GM18511 (cell line): ENCODE measurements around the gene RTN3.
"Not testable (repeated sequence)": the region's sequence is repeated elsewhere in the genome, so short reads cannot be mapped to it uniquely, and the experiment has no call there.

Experiments used
- ATAC-seq: cut with Tn5 transposase; IDR thresholded peaks from one replicate; pipeline ENCODE4 v1.9.1; 2021; ENCODE audit warnings: mild to moderate bottlenecking, moderate library complexity; ENCODE audit not compliant: unreplicated experiment

RTN3 gene

GRCh38 chr11:63767565-63768236 lies 86.4 kb downstream of the RTN3 start:
- peak; percentile 43 for ATAC-seq

GRCh38 chr11:63768237-63769041 lies 87.1 kb downstream of the RTN3 start, which contains the start of gene ZFTA:
Gene ZFTA (minus strand): TSS chr11:63768775. CDS start chr11:63768622, 153 bp downstream.
- ATAC-seq: peak; percentile 67

DNA sequence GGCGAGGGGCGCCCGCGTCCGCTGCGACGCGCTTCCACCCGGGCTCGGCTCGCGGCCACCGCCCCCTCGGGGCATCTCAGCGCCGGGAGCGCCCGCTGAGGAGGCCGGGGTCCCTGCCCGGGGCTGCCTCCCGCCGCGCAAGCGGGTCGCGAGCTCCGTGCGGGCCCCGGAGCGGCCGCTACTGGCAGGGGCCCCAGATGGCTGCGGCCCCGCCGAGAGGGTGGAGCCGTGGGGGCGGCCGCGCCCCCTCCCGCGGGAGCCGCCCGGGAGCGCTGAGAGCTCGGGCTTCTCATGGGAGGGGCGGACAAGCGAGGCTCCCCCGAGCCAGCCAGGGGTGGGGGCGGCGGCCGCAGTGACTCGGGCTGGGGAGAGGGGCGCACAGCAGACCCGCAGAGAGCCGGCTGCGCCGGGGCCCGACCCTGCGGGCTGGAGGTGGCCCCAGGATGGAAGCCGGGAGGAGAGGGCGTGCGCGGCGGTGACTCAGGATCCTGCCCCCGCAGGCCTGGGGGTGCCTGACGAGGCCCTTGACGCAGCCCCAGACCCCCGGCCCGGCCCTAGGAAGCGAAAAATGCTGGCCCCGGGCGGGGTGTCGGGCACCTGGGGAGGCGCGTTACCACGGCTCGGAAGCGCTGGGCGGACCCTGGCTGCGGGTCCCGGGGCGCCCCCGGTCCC lies 87.9 kb downstream of the RTN3 start:
- ATAC-seq: peak; percentile 39

GRCh38 chr11:63769714-63770455 lies 88.6 kb downstream of the RTN3 start:
- no peak for ATAC-seq

DNA sequence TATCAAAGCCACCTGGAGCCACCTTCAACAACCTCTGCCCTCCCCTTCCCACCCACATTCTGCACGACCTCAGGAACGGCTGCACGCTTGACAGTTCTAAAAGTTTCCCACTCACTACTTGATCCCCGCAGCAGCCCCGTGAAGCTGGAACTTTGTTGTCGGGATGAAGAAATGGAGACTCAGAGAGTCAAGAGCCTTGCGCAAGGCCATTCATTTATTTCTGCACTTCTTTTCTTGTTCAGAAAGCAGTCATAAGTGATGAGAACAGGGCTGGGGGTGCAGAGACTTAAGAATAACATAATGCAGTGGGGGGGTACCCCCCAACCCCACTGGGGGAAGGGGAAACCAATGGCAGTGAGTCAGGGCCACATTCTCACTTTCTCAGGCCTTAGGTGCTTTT lies 89.5 kb downstream of the RTN3 start:
- no peak for ATAC-seq

DNA sequence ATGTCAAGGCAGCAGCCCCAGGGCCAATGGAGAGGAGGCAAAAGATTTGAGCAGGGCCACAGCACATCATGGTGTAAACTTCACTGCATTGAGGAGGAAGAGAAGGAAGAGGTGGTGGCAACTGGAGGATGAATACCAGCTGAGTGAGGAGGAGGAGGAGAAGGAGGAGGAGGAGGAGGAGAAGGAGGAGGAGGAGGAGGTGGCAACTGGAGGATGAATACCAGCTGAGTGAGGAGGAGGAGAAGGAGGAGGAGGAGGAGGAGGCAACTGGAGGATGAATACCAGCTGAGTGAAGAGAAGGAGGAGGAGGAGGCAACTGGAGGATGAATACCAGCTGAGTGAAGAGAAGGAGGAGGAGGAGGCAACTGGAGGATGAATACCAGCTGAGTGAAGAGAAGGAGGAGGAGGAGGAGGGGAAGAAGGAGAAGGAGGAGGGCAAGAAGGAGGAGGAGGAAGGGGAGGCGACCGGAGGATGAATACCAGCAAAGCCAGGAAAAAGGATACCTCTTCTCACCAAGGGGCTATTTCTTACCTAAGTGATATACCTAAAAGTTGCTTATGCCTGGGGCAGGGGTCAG lies 90.5 kb downstream of the RTN3 start:
- ATAC-seq: not testable (repeated sequence)

GRCh38 chr11:63775191-63775590 lies 93.9 kb downstream of the RTN3 start:
- ATAC-seq: no peak

- ATAC-seq: no peak
Observed at GRCh38 chr11:63779039-63779438, 97.7 kb downstream of the RTN3 start.

DNA sequence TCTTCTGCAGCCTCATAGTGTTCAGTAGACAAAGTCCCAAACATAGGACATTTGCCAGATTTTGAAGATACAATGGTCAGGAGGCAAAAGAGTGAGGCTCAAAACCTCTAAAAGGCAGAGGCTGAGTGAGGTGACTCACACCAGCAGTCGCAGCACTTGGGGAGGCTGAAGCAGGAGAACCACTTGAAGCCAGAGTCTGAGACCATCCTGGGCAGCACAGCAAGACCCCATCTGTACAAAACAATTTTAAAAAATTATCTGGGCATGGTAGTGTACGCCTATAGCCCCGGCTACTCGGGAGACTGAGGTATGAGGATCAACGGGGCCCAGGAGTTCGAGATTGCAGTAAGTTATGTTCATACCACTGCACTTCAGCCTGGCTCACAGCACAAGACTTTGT lies 101.4 kb downstream of the RTN3 start:
- no peak for ATAC-seq

DNA sequence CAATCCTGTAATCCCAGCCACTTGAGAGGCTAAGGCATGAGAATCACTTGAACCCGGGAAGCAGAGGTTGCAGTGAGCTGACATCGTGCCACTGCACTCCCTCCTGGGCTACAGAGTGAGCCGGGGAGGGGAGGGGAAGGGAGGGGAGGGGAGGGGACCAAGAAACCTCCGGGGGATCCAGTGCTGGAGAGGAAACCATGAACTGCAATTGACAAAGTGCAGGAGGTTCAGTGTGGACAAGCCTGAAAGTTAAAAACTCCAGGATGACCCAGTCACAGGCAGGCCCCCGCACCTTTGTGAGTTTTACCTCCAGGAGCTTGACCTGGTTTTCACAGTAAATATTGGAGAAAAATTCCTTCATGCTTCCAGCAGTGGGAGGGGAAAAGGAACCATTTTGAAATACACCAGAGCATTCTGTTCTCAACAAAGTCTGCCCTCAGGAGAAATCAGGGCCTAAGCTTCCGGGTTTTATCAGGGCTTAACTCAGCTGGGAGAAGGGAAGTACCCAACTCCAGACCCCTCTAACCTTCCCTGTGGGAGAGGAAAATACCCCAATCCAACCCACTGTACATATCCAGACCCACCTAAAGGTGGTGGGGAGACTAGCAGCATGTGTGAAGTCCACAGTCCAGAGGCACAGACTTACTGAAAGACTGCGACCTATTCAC lies 102.8 kb downstream of the RTN3 start:
- no peak for ATAC-seq

- ATAC-seq: no peak
Observed at GRCh38 chr11:63785823-63786222, 104.5 kb downstream of the RTN3 start.

DNA sequence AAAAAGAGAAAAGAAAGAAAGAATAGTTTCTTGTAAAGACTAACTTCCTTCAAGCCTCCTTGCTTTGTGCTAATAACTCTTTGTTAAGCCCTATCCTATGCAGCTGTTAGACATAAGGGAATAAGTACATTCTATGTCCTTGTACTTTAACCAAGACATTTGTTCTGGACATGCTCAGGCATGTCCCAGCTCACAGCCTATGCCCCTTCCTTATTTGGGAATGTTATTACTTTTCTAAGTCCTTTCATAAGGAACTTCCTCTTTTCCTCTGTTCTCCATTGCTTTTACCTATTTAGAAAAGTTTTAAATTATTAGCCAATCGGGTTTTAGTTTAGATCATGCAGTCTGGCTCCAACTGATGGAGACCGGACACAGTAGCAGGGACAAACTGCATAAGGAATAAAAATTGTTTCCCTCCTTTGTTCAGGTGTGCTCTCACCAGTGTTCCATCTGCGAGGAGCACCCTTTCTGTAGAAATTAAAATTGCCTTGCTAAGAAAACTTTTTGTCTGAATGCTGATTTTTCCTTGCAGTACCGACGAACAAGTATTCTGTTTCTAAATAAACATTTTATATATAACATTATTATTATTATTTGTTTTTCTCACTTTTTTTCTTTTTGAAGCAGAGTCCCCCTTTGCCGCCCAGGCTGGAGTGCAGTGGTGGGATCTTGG lies 110.3 kb downstream of the RTN3 start:
- ATAC-seq: no peak

GRCh38 chr11:63793161-63793560 lies 111.9 kb downstream of the RTN3 start:
- no peak for ATAC-seq

- no peak for ATAC-seq
Observed at GRCh38 chr11:63795066-63795465, 113.8 kb downstream of the RTN3 start.

DNA sequence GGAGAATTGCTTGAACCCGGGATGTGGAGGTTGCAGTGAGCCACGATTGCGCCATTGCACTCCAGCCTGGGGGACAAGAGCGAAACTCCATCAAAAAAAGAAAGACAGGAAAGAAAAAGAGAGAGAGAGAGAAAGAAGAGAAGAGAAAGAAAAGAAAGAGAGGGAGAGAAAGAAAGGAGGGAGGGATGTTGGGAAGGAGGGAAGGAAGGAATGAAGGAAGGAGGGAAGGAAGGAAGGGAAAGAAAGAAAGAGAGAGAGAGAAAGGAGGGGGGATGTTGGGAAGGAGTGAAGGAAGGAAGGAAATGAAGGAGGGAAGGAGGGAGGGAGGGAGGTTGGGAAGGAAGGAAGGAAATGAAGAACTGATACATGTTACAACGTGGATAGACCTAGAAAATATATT lies 119.6 kb downstream of the RTN3 start:
- no peak for ATAC-seq

DNA sequence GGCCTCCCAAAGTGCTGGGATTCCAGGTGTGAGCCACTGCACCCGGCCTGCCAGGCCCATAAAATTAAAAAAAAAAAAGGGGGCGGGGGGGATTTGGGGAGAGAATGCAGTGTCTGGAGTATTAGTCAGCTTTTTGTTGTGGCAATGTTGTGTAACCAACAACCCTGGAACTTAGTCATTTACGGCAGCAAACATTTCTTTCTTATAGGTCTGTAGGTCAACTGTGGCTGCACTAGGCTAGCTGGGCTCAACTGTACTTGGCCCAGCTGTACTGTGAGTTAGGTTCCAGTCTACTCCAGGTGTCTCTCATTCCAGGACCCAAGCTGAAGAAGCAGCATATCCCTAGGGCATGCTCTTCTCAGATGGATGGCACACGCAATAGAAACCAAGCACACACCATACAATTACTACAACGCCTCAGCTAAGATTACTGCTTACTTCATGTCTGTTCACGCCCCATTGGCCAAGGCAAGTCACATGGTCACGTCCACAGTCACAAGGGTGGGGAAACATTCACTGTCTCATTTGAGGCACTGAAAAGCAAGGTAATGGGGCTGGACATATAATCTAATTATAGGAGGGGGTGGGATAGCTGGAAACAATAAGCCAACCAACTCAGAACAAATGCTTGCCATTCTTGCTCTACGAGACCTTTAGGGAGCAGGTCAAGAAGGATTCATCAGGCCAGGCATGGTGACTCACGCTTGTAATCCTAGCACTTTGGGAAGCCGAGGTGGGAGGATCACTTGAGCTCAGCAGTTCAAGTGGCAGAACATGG lies 121.5 kb downstream of the RTN3 start:
- ATAC-seq: no peak

GRCh38 chr11:63804259-63804658 lies 123.0 kb downstream of the RTN3 start:
- ATAC-seq: no peak

DNA sequence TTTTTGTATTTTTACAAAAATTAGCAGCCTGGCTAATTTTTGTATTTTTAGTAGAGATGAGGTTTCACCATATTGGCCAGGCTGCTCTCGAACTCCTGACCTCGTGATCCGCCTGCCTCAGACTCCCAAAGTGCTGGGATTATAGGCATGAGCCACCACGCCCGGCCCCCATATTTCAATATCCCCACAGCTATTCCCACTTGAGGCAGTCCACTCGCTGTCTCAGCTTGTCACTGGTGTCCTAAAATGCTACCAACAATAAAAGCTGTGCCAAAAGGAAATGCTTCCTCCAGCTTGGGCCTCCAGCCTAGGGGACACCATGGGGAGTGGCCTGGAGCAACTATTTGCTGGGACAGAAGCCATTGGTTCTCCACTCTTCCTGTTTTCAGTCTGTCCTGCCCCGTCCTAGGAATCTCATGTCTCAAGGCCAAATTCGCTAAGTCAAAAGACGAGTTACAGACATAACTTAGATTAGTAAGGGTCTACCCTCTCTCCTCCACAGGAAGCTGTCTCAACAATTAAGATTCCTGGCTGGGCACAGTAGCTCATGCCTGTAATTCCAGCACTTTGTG lies 124.6 kb downstream of the RTN3 start:
- ATAC-seq: no peak
